Neutrophil (primary cell): ENCODE measurements around the gene CHIC2.

ENCODE experiments used
- H3K27ac ChIP-seq: fragments of 200-600 bp; sonication (generic); 2 replicates; pipeline ENCODE4 v1.5.1; 2016; ENCODE audit warnings: mild to moderate bottlenecking, moderate library complexity
- H3K27me3 ChIP-seq: fragments of 200-600 bp; sonication (generic); 2 replicates; pipeline ENCODE4 v1.6.0; 2016; ENCODE audit warnings: mild to moderate bottlenecking
- H3K36me3 ChIP-seq: fragments of 200-600 bp; sonication (generic); 2 replicates; pipeline ENCODE4 v1.5.1; 2017
- H3K4me1 ChIP-seq, 2 experiments: fragments of 200-600 bp in 1 of 2; sonication (generic) in 1 of 2; 1 replicate in 1 of 2; 2 replicates in 1 of 2; pipeline versions ENCODE4 v1.5.1 to v1.6.1; 2013 to 2016; ENCODE audit warnings: low read depth in 1 of 2, low read length in 1 of 2, mild to moderate bottlenecking in 1 of 2, moderate library complexity in 1 of 2; ENCODE audit not compliant: control insufficient read depth in 1 of 2, insufficient read depth in 1 of 2
- H3K4me3 ChIP-seq, 2 experiments: fragments of 200-600 bp in 1 of 2; sonication (generic) in 1 of 2; 1 replicate in 1 of 2; 2 replicates in 1 of 2; pipeline ENCODE4 v1.5.1; 2013 to 2016; ENCODE audit warnings: low read depth in 1 of 2, low read length in 1 of 2, mild to moderate bottlenecking in 1 of 2, moderate library complexity in 1 of 2
- H3K9me3 ChIP-seq: fragments of 200-600 bp; sonication (generic); 2 replicates; pipeline ENCODE4 v1.5.1; 2016
- CTCF ChIP-seq: fragments of 200-600 bp; sonication (generic); IDR thresholded peaks from 2 replicates; pipeline ENCODE4 v1.5.1; 2016; ENCODE audit warnings: antibody characterized with exemption

CHIC2 gene

GRCh38 chr4:54091637-54092404, 27.4 kb upstream of the CHIC2 start:
- H3K36me3 ChIP-seq = no peaks in the 10 kb centered on the region
- no peaks in the 10 kb centered on the region for H3K9me3 ChIP-seq
- peaks cover 100% of the 10 kb centered on the region for H3K27me3 ChIP-seq
- no peak overlapping the region for H3K27ac ChIP-seq
- TF ChIP-seq CTCF = no peak
- H3K4me1 ChIP-seq = peaks cover 13 to 16% of the 10 kb centered on the region in 2 experiments
- H3K4me3 ChIP-seq = peak overlapping the region; percentile 54 to 62

GRCh38 chr4:54090804-54091623, 26.6 kb upstream of the CHIC2 start:
- H3K4me3 ChIP-seq = peak overlapping the region; percentile 7 to 62
- no peak overlapping the region for H3K27ac ChIP-seq

GRCh38 chr4:54090404-54090803, 26.0 kb upstream of the CHIC2 start:
- H3K9me3 ChIP-seq = no peaks in the 10 kb centered on the region
- peaks cover 13 to 16% of the 10 kb centered on the region in 2 experiments for H3K4me1 ChIP-seq
- no peak for TF ChIP-seq CTCF
- peaks cover 99% of the 10 kb centered on the region for H3K27me3 ChIP-seq
- H3K36me3 ChIP-seq = no peaks in the 10 kb centered on the region
- no peak overlapping the region for H3K27ac ChIP-seq
- no peak overlapping the region for H3K4me3 ChIP-seq

More at GRCh38 chr4:54090804-54091623, 26.6 kb upstream of the CHIC2 start:
- no peaks in the 10 kb centered on the region for H3K9me3 ChIP-seq
- TF ChIP-seq CTCF = no peak
- H3K36me3 ChIP-seq = no peaks in the 10 kb centered on the region
- peaks cover 99% of the 10 kb centered on the region for H3K27me3 ChIP-seq
- peaks cover 13 to 16% of the 10 kb centered on the region in 2 experiments for H3K4me1 ChIP-seq

- peaks cover 99% of the 10 kb centered on the region for H3K27me3 ChIP-seq
- no peak for TF ChIP-seq CTCF
Measured at GRCh38 chr4:54089875-54090274, 25.5 kb upstream of the CHIC2 start.

GRCh38 chr4:54085284-54085683, 20.9 kb upstream of the CHIC2 start:
- no peak overlapping the region for H3K4me3 ChIP-seq
- no peaks in the 10 kb centered on the region for H3K36me3 ChIP-seq
- H3K27ac ChIP-seq = no peak overlapping the region
- no peak for TF ChIP-seq CTCF
- no peaks in the 10 kb centered on the region for H3K9me3 ChIP-seq
- H3K27me3 ChIP-seq = peaks cover 69% of the 10 kb centered on the region
- H3K4me1 ChIP-seq = no peaks in the 10 kb centered on the region

More at GRCh38 chr4:54089875-54090274, 25.5 kb upstream of the CHIC2 start:
- H3K4me1 ChIP-seq = peaks cover 13 to 16% of the 10 kb centered on the region in 2 experiments
- H3K9me3 ChIP-seq = no peaks in the 10 kb centered on the region
- no peak overlapping the region for H3K27ac ChIP-seq
- H3K36me3 ChIP-seq = no peaks in the 10 kb centered on the region
- no peak overlapping the region for H3K4me3 ChIP-seq
